HG03139 (cell line): ENCODE data around the gene EHD1.

Experiments used
- ATAC-seq: cut with Tn5 transposase; IDR thresholded peaks from one replicate; pipeline ENCODE4 v1.9.1; 2021; ENCODE audit not compliant: unreplicated experiment

The EHD1 gene

GRCh38 chr11:64875369-64876228 lies 2.8 kb downstream of the EHD1 start:
- ATAC-seq = no peak

DNA sequence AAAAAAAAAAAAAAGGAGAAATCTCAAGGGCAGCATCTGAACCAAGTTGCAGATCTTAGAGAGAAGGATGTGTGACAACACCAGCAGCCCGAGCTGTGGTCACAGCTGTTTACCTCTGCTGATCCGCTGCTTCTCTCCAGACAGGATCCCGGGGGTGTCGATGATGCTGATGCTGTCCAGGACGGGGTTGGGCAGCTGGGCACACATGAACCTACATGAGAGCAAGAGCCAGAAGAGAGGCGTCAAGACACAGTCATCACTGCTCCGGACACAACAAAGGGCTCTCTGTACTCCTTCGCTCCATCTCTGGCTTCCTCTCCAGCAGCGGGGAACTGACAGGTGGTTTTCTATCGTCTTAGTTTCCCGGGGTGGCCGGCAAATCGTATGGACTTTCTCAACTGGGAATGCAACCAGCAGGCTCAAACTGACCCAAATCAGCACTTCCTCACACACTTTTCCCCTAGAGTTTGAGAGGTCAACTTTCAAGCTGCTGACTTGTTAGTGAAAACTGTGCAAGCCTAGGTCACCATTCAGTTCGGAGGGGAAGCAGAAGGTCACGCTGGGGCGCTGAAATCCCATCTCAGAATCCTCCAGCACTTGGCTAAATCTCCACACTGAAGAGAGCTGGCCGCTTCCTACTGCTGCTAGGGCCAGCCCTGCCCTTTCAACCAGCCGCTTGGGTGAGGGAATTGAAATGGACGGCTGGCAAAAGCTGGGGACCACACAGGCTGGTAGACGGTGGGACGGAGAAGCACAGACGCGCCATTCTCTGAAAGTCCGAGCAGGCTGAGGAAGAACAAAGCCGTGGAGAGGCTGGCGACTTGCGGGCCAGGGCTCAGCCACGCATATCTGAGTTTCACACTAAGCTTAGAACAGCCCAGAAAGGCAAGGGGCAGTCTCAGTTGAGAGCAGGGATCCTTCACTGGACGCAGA lies 3.8 kb downstream of the EHD1 start:
- ATAC-seq = no peak

GRCh38 chr11:64872790-64873488 lies 5.5 kb downstream of the EHD1 start:
- no peak for ATAC-seq

DNA sequence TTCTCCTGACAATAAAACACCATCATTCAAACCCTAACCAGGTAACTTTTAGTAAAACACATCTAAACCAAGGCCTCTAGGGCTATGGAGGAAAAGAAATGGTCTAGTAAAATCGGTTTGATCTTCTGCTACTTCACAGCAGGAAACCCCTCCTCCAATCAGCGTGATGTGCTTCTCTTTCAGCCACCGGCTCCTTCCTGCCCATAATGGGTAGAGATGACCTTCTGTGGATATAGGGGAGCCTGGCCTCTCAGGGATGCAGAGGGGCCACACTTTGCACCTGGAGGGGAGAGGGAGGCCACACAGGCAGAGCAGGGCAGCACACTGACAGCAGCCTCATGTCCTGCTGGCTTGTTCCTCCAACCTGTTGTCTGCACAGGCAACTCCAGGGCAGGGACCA lies 6.9 kb downstream of the EHD1 start:
- ATAC-seq = no peak

GRCh38 chr11:64870893-64871466 lies 7.4 kb downstream of the EHD1 start:
- ATAC-seq = no peak

GRCh38 chr11:64870176-64870892 lies 8.1 kb downstream of the EHD1 start:
- ATAC-seq = no peak

DNA sequence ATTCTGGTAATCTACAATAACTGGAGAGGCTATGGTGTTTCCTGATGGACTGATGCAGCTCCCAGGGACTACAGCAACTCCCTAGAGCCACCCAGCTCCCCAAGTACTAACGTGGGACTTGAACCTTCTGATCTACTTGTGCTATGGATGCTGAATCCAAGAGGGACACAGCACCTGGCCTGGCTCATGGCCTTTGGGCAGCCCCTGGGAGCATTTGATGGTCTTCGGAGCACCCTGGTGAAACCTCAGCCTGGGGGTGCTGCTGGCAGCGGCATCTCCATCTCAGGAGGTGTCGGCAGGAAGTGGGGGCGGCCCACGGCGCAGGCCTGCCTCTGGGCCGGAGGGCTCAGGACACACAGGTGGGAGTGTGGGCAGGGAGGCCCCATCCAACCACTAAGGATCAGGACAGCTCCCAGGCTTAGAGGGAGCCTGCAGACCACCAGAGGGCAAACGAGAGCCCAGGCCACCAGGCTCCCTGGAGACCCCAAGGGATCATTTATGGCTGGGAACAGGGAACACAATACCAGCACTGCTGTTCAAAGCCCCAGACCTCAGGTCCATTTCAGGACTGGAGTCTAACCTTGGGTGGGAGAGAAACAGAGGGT lies 8.7 kb downstream of the EHD1 start:
- ATAC-seq = no peak

GRCh38 chr11:64868904-64869570 lies 9.4 kb downstream of the EHD1 start:
- no peak for ATAC-seq

- ATAC-seq = no peak
These were observed 10.5 kb downstream of the EHD1 start for GRCh38 chr11:64867748-64868462.

- no peak for ATAC-seq
These were observed 12.3 kb downstream of the EHD1 start for GRCh38 chr11:64866173-64866491.

GRCh38 chr11:64865286-64866172 lies 12.9 kb downstream of the EHD1 start:
- ATAC-seq = no peak

DNA sequence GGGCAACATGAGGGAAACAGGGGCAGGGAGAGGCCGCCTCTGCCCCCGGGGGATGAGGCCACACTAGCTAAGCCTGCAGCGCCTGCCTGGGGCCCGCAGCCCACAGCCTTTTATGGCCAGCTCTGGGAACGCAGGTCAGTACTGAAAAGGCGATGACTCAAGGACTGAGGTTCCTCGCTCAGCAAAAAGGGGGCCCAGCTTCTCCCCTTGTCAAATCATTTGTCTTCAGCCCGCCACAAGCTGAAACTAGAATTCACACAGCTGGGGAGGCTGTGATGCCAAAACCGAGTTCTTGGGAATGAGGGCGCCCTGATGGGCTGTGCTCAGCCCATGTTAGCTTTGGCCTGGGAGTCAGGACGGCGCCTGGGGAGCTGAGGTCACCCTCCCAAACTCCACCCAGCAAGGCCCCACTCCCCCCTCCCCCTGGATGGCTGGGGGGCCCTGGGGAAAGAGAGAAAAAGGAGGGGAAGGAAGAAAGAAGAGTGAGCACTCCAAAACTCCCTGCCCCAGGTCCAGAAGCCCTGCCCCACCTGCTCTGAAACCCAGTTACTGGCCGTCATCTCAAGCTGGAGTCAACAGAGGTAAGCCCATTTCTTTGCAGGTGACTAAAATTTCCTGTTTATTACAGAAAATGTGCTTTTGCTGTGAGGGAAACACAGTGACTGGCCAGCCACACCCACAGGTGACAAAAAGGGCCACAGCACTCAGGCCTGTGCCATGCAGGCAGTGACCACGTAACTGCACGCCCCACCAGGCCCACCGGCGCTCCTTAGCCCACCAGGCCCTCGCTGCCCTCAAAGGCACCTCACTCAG lies 13.7 kb downstream of the EHD1 start:
- ATAC-seq = no peak

DNA sequence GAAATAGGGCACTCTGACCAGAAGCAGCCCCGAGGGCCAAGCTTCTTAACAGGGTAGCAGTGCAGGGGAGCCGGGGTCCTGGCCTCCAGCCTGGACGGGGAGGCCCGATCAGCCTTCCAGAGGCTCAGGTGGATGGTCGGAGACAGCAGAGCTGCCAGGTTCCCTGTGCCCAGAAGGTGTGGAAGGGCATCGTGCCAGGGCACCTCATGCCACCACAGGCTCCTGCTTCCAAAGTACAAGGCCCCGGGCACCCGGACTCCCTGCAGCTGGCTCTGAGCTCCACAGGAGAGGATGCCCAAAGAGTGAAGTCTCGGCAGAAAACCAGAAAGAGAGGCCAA lies 14.3 kb downstream of the EHD1 start:
- ATAC-seq = no peak

GRCh38 chr11:64863391-64864060 lies 14.9 kb downstream of the EHD1 start:
- ATAC-seq = no peak

DNA sequence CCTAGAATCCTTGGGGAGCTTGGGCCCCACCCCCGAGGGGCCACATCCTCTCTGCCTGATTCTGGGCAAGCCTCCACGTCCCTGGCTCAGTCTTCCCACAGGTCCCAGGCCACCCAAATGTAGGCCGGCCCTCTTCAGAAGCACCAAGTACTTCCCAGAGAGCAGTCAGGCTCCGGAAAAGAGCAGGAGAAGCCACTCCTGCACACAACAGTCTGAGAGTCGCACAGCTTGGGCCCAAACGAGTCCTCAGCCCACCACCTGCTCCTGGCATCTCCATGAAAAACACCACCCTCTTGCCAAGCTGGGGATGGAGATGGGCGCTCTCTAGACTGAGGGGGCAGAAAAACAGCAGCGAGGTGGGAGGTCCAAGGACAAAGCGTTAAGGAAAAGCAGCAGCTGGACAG lies 15.4 kb downstream of the EHD1 start:
- no peak for ATAC-seq

DNA sequence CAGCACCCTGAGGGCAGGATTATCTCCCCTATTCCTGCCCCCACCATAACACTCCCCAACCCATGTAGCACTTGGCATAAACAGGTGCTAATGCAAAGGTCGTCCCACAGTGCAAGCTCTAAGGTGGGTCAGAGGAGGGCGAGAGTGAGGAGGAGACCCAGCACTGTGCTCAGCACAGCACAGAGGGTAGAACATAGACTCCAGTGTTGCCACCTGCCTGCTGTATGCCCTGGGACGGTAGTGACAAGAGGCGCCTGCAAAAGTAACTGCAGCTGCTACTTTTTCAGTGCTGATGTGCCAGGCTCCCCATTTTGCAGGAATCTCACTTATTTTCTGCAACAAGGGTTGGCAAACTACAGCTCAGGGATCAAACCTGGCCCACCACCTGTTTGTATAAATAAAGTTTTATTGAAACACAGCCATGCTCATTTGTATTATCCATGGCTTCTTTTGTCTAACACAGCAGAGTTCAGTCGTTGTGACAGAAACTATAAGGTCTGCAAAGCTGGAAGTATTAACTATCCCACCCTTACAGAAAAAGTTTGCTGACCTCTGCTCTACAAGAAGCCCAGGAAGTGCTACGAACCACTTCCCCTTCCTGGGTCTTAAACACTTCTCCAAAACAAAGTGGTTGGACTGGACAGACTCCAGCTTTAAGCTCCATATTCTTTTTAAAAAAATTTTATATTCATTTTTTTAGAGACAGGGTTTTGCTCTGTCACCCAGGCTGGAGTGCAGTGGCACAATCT lies 17.0 kb downstream of the EHD1 start:
- no peak for ATAC-seq
